IMR-90 (cell line): ENCODE data around the gene KCTD12. TPM values are rescaled to one million over a fixed set of nuclear protein-coding genes. Genes with fewer than 3 reads are reported as not detected.

Experiments used
- ATAC-seq: fragments of 200-7000 bp; cut with Tn5 transposase; 2 replicates; pipeline ENCODE4 v1.9.1; 2020; ENCODE audit warnings: low read depth, mild to moderate bottlenecking, moderate library complexity
- BruUV-seq: library from RNA; stranded (reverse); fragments of 400-500 nt; replicated peaks from 2 replicates; lab custom pipeline; 2021; lab: Mats Ljungman, UMichigan
- CTCF ChIA-PET: fragments of 300-600 bp; formaldehyde crosslinking; extraction: SDS; loops from one replicate; lab custom pipeline; 2021; ENCODE audit warnings: antibody characterized with exemption; lab: Yijun Ruan, JAX
- POLR2A ChIA-PET: fragments of 300-600 bp; sonication (Branson Sonifier 250); formaldehyde crosslinking; loops from one replicate; lab custom pipeline; 2022; ENCODE audit warnings: antibody characterized with exemption; ENCODE audit not compliant: unreplicated experiment; lab: Charles Lee
- DNase-seq: peaks from one replicate; pipeline ENCODE4 v3.0.0; 2013
- H2AFZ ChIP-seq: replicated peaks from 2 replicates; pipeline ENCODE3; 2013; ENCODE audit warnings: low read length, mild to moderate bottlenecking; ENCODE audit not compliant: poor library complexity
- H2AK5ac ChIP-seq: 2 replicates; pipeline ENCODE4 v1.6.1; 2013; ENCODE audit warnings: low read depth, low read length, inconsistent platforms
- H2AK9ac ChIP-seq: replicated peaks from 2 replicates; pipeline ENCODE3; 2013; ENCODE audit warnings: mild to moderate bottlenecking, low read depth, low read length, moderate library complexity; ENCODE audit not compliant: poor library complexity
- H2BK120ac ChIP-seq: 2 replicates; pipeline ENCODE4 v1.6.1; 2013; ENCODE audit warnings: low read depth, low read length, inconsistent platforms
- H2BK15ac ChIP-seq: 3 replicates; pipeline ENCODE4 v1.6.1; 2013; ENCODE audit warnings: low read depth, low read length, inconsistent platforms
- H2BK20ac ChIP-seq: 2 replicates; pipeline ENCODE4 v1.6.1; 2013; ENCODE audit warnings: low read depth, mild to moderate bottlenecking, inconsistent platforms, low read length, moderate library complexity
- H2BK5ac ChIP-seq: 2 replicates; pipeline ENCODE4 v1.6.1; 2013; ENCODE audit warnings: mild to moderate bottlenecking, low read depth, low read length, inconsistent platforms; ENCODE audit not compliant: poor library complexity, severe bottlenecking
- H3K14ac ChIP-seq: replicated peaks from 2 replicates; pipeline ENCODE4 v1.6.1; 2013; ENCODE audit warnings: low read depth, low read length, inconsistent platforms
- H3K18ac ChIP-seq: 2 replicates; pipeline ENCODE4 v1.6.1; 2013; ENCODE audit warnings: low read depth, low read length, control low read depth
- H3K23ac ChIP-seq: 2 replicates; pipeline ENCODE4 v1.6.1; 2013; ENCODE audit warnings: low read depth, low read length, inconsistent platforms
- H3K27ac ChIP-seq: 2 replicates; pipeline ENCODE4 v1.5.1; 2013; ENCODE audit warnings: mild to moderate bottlenecking, control low read depth, low read length; ENCODE audit not compliant: insufficient read depth
- H3K27me3 ChIP-seq: 2 replicates; pipeline ENCODE4 v1.6.1; 2013; ENCODE audit warnings: low read length; ENCODE audit not compliant: control insufficient read depth, insufficient read depth
- H3K36me3 ChIP-seq: 2 replicates; pipeline ENCODE4 v1.6.1; 2013; ENCODE audit warnings: low read length, mixed read lengths; ENCODE audit not compliant: control insufficient read depth, insufficient read depth
- H3K4ac ChIP-seq: 2 replicates; pipeline ENCODE4 v1.6.1; 2013; ENCODE audit warnings: low read depth, low read length, inconsistent platforms
- H3K4me1 ChIP-seq: 2 replicates; pipeline ENCODE4 v1.6.1; 2013; ENCODE audit warnings: low read length, mixed read lengths; ENCODE audit not compliant: control insufficient read depth, insufficient read depth
- H3K4me2 ChIP-seq: 2 replicates; pipeline ENCODE4 v1.6.1; 2013; ENCODE audit warnings: low read depth, mild to moderate bottlenecking, control low read depth, low read length, moderate library complexity
- H3K4me3 ChIP-seq: 2 replicates; pipeline ENCODE4 v1.5.1; 2013; ENCODE audit warnings: low read depth, mild to moderate bottlenecking, control low read depth, low read length, moderate library complexity; ENCODE audit not compliant: insufficient read depth
- H3K56ac ChIP-seq: 2 replicates; pipeline ENCODE4 v1.6.1; 2013; ENCODE audit warnings: low read length, inconsistent platforms; ENCODE audit not compliant: insufficient read depth; ENCODE audit errors: extremely low read depth
- H3K79me1 ChIP-seq, 2 experiments: 2 replicates each; pipeline ENCODE4 v1.6.1; 2013; ENCODE audit warnings: low read length in 2 of 2, inconsistent platforms in 1 of 2, low read depth in 1 of 2
- H3K9ac ChIP-seq: 2 replicates; pipeline ENCODE4 v1.6.1; 2013; ENCODE audit warnings: low read depth, low read length, control low read depth
- H3K9me1 ChIP-seq: 2 replicates; pipeline ENCODE4 v1.6.1; 2013; ENCODE audit warnings: low read length, inconsistent platforms; ENCODE audit not compliant: insufficient read depth
- H3K9me3 ChIP-seq: 2 replicates; pipeline ENCODE4 v1.6.1; 2013; ENCODE audit warnings: low read length; ENCODE audit not compliant: control insufficient read depth, insufficient read depth
- H4K20me1 ChIP-seq: 2 replicates; pipeline ENCODE4 v1.6.1; 2013; ENCODE audit warnings: low read length, inconsistent platforms; ENCODE audit not compliant: insufficient read depth
- H4K5ac ChIP-seq: 2 replicates; pipeline ENCODE4 v1.6.1; 2013; ENCODE audit warnings: mild to moderate bottlenecking, low read depth, low read length, control low read depth
- H4K8ac ChIP-seq, 2 experiments: 2 replicates each; pipeline ENCODE4 v1.6.1; 2013; ENCODE audit warnings: low read depth in 2 of 2, low read length in 2 of 2, control low read depth in 1 of 2, inconsistent platforms in 1 of 2
- H4K91ac ChIP-seq: 2 replicates; pipeline ENCODE4 v1.6.1; 2013; ENCODE audit warnings: low read depth, low read length, inconsistent platforms; ENCODE audit not compliant: insufficient read depth
- BHLHE40 ChIP-seq: fragments of 150-350 bp; IDR thresholded peaks from 2 replicates; pipeline ENCODE4 v1.6.1; 2016; ENCODE audit warnings: mild to moderate bottlenecking, low read depth, low read length
- CEBPB ChIP-seq: IDR thresholded peaks from 2 replicates; pipeline ENCODE4 v1.6.1; 2012; ENCODE audit warnings: low read depth, low read length, improper control_type of control experiment
- CHD1 ChIP-seq: IDR thresholded peaks from 2 replicates; pipeline ENCODE4 v1.6.1; 2012; ENCODE audit warnings: low read depth, low read length, improper control_type of control experiment
- CTCF ChIP-seq: conservative IDR thresholded peaks from 2 replicates; pipeline ENCODE4 v1.5.1; 2012; ENCODE audit warnings: mild to moderate bottlenecking, low read depth, low read length, improper control_type of control experiment
- FOS ChIP-seq: fragments of 150-350 bp; IDR thresholded peaks from 2 replicates; pipeline ENCODE4 v1.6.1; 2016; ENCODE audit warnings: low read depth, low read length
- MAFK ChIP-seq: IDR thresholded peaks from 2 replicates; pipeline ENCODE4 v1.6.1; 2012; ENCODE audit warnings: low read depth, low read length, improper control_type of control experiment
- MAZ ChIP-seq: IDR thresholded peaks from 2 replicates; pipeline ENCODE4 v1.6.1; 2012; ENCODE audit warnings: low read depth, mild to moderate bottlenecking, low read length, improper control_type of control experiment, moderate library complexity, borderline replicate concordance
- MXI1 ChIP-seq: IDR thresholded peaks from 2 replicates; pipeline ENCODE4 v1.6.1; 2012; ENCODE audit warnings: low read depth, mild to moderate bottlenecking, low read length, moderate library complexity, borderline replicate concordance
- RAD21 ChIP-seq: IDR thresholded peaks from 2 replicates; pipeline ENCODE4 v1.6.1; 2012; ENCODE audit warnings: low read length, improper control_type of control experiment
- RCOR1 ChIP-seq: IDR thresholded peaks from 2 replicates; pipeline ENCODE4 v1.6.1; 2012; ENCODE audit warnings: mild to moderate bottlenecking, low read length, improper control_type of control experiment; ENCODE audit not compliant: insufficient replicate concordance
- RFX5 ChIP-seq: IDR thresholded peaks from 2 replicates; pipeline ENCODE4 v1.8.0; 2012; ENCODE audit warnings: low read depth, mild to moderate bottlenecking, low read length, moderate library complexity
- WGBS, 2 experiments: methylation state at CpG; one replicate each; pipeline versions ENCODE4 v1.1.5 to v1.1.7; 2013; ENCODE audit warnings: missing lambda C conversion rate in 2 of 2; ENCODE audit not compliant: insufficient read length in 1 of 2; ENCODE audit errors: extremely low coverage in 2 of 2; 5-methylcytosine and 5-hydroxymethylcytosine counted together
- dilution Hi-C: fragments of 300-500 bp; cut with HindIII; formaldehyde crosslinking; loops from one replicate; pipeline ENCODE4 v1.14.3; 2018; ENCODE audit warnings: low sequenced_read_pairs; ENCODE audit not compliant: unreplicated experiment
- in situ Hi-C: fragments of 300-500 bp; cut with MboI; formaldehyde crosslinking; loops from 3 replicates; pipeline ENCODE4 v1.14.3; 2019; ENCODE audit warnings: low sequenced_read_pairs, inconsistent platforms, mixed read lengths
- intact Hi-C: fragments of 100-400 bp; cut with micrococcal nuclease; formaldehyde crosslinking; loops from 2 replicates; pipeline ENCODE4 v1.10.0; 2022
- polyA plus RNA-seq, 3 experiments: library from polyadenylated mRNA; depleted of rRNA; stranded (reverse); fragments of >200 nt; gene quantifications; 2 replicates each; pipeline ENCODE4 v1.2.3, GENCODE V29; 2012; ENCODE audit warnings: low replicate concordance in 1 of 3
- total RNA-seq: library from RNA; depleted of rRNA; stranded (reverse); fragments of >200 nt; gene quantifications from 2 replicates; pipeline ENCODE4 v1.2.3, GENCODE V29; 2012

KCTD12 gene
- total and polyA plus RNA-seq, 2 of the 4 experiments (the other 2 are of a cell fraction), result 1.8 to 1.9 TPM

- no peaks in the 10 kb centered on the region for H3K36me3 ChIP-seq
- no peak overlapping the region for H4K91ac ChIP-seq
- no peak for ATAC-seq
- no peak overlapping the region for H3K56ac ChIP-seq
- in situ Hi-C loops, result no loop called here
- no peak overlapping the region for H4K5ac ChIP-seq
- H3K14ac ChIP-seq, result no peak overlapping the region
- no peak overlapping the region for H3K9ac ChIP-seq
- H4K20me1 ChIP-seq, result no peaks in the 10 kb centered on the region
- H2BK5ac ChIP-seq, result no peak overlapping the region
- BruUV-seq, result no TSS peak
- DNase-seq, result no peak
- intact Hi-C loops, result no loop called here
- no peak overlapping the region for H3K4me3 ChIP-seq
- no peaks in the 10 kb centered on the region for H3K9me3 ChIP-seq
- no peak overlapping the region for H2AK9ac ChIP-seq
- POLR2A ChIA-PET, result no interaction called here
- dilution Hi-C loops, result no loop called here
- no peak overlapping the region for H2AFZ ChIP-seq
- no peak overlapping the region for H2BK120ac ChIP-seq
- H4K8ac ChIP-seq, result no peak overlapping the region
- H3K27me3 ChIP-seq, result no peaks in the 10 kb centered on the region; the same call in 1 of the 2 replicates
- H3K4me1 ChIP-seq, result no peaks in the 10 kb centered on the region
- no peak overlapping the region for H3K27ac ChIP-seq
- no peak overlapping the region for H2BK20ac ChIP-seq
- H2AK5ac ChIP-seq, result no peak overlapping the region
- H3K4me2 ChIP-seq, result no peak overlapping the region
- no peak overlapping the region for H2BK15ac ChIP-seq
- no peaks in the 10 kb centered on the region for H3K9me1 ChIP-seq
- TF ChIP-seq CHD1, result no peak
- no peak for TF ChIP-seq RFX5
- no peak for TF ChIP-seq BHLHE40
- TF ChIP-seq RAD21, result no peak
- TF ChIP-seq CTCF, result no peak
- TF ChIP-seq CEBPB, result no peak
- TF ChIP-seq MAFK, result no peak
- TF ChIP-seq MXI1, result no peak
- TF ChIP-seq RCOR1, result no peak
- TF ChIP-seq FOS, result no peak
- no peak for TF ChIP-seq MAZ
- H3K4ac ChIP-seq, result no peak overlapping the region
- H3K23ac ChIP-seq, result no peak overlapping the region
- H3K18ac ChIP-seq, result no peak overlapping the region
- no peaks in the 10 kb centered on the region for H3K79me1 ChIP-seq
- WGBS, 2 experiments, result no CpG with 5 or more reads among the region's 3 CpGs
- CTCF ChIA-PET, result interaction anchor here (0.9 kb wide), 1 partner anchor 11 kb away, joined by 3 read pairs; no protein-coding TSS in a partner anchor
Measured at GRCh38 chr13:76863022-76863421, 23.2 kb downstream of the KCTD12 start.
